ENCODE data around the gene APBA2.

Gene APBA2

GRCh38 chr15:29124581-29125381, 239.0 kb downstream of the APBA2 start:
- CTCF ChIA-PET: no interaction called here
- Histone ChIP-seq H3K4me1 (ENCODE audit: control insufficient read depth, insufficient read depth, low read length) (no peaks in the 10 kb centered on the region), H3K36me3 (ENCODE audit: control insufficient read depth in 2 of 2, insufficient read depth in 1 of 2, low read length in 2 of 2) (no peaks in the 10 kb centered on the region), H3K9me3 (ENCODE audit: control insufficient read depth, insufficient read depth, low read depth, low read length) (no peaks in the 10 kb centered on the region), H3K4me3 (ENCODE audit: low read depth, low read length) (no peak overlapping the region), H3K27ac (ENCODE audit: extremely low read depth, low read depth, low read length) (no peak overlapping the region)
- POLR2A ChIA-PET: no interaction called here
- TF ChIP-seq ZNF571 (tag by site-specific recombination; IDR thresholded peaks at IDR 0.05) (no peak), ZNF18 (tag by site-specific recombination; IDR thresholded peaks at IDR 0.05) (no peak), ZSCAN23 (tag by site-specific recombination; IDR thresholded peaks at IDR 0.05) (no peak), HOXA7 (CRISPR knock-in tag; IDR thresholded peaks at IDR 0.05; ENCODE audit: borderline replicate concordance) (no peak), SCRT1 (tag by site-specific recombination; IDR thresholded peaks at IDR 0.05; ENCODE audit: borderline replicate concordance) (no peak), ZBTB7A (tag by site-specific recombination; IDR thresholded peaks at IDR 0.05; ENCODE audit: low read depth) (no peak), ZNF548 (tag by site-specific recombination; IDR thresholded peaks at IDR 0.05) (no peak)

DNA sequence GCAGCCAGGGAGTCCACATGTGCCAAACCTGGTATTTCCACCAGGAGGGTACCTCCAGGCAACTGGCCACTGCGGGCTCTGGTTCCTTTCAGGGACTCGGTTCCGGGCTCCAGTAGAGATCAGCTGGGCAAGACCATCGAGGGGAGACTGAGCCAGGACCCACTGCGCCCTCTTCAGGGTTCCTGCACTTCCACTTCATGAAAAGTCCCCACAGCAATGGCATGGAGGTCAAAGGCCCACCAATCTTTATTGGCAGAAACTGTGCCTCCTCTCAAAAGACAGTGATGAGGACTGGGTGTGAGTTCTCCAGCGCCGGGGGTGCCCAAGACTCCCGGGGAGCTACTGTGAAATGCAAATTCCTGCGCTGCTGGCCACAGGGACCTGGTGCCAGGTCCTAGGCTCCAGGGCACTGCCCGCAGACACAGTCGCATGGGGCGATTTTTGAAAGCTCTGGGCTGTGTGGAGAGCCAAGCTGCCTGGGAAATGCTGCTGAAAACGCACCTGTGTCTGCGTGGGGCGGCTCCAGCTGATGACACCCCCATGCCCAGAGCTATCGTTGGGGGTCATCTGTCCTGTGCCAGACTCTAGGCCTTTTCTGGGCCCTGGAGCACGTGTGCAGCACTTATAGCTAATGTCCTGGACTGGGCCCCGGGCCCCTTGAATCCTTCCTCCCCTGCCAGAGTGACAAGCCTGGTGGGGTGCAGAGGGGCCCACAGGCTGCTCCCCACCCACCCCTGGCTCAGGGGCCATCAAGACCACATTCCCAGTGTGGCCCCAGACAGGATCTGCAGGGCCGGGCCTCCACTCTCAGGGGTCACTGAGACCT, 239.8 kb downstream of the APBA2 start:
- Histone ChIP-seq H3K4me1 (ENCODE audit: control insufficient read depth, insufficient read depth, low read length) (no peaks in the 10 kb centered on the region), H3K27ac (ENCODE audit: extremely low read depth, low read depth, low read length) (no peak overlapping the region), H3K9me3 (ENCODE audit: control insufficient read depth, insufficient read depth, low read depth, low read length) (no peaks in the 10 kb centered on the region), H3K4me3 (ENCODE audit: low read depth, low read length) (no peak overlapping the region), H3K36me3 (ENCODE audit: control insufficient read depth in 2 of 2, insufficient read depth in 1 of 2, low read length in 2 of 2) (no peaks in the 10 kb centered on the region)
- TF ChIP-seq ZNF155 (tag by site-specific recombination; IDR thresholded peaks at IDR 0.05) (no peak), ZNF426 (tag by site-specific recombination; IDR thresholded peaks at IDR 0.05) (no peak), ZNF114 (tag by site-specific recombination; IDR thresholded peaks at IDR 0.05) (no peak), REST (tag by site-specific recombination; IDR thresholded peaks at IDR 0.05) (no peak), REPIN1 (tag by site-specific recombination; IDR thresholded peaks at IDR 0.05; ENCODE audit: low read depth) (no peak), GLI4 (tag by site-specific recombination; IDR thresholded peaks at IDR 0.05) (no peak), ZFP41 (tag by site-specific recombination; IDR thresholded peaks at IDR 0.05; ENCODE audit: borderline replicate concordance) (no peak), ZNF623 (tag by site-specific recombination; IDR thresholded peaks at IDR 0.05) (no peak), ZNF19 (tag by site-specific recombination; IDR thresholded peaks at IDR 0.05; ENCODE audit: low read depth) (no peak)
- TF ChIP-seq, protein P1, sequence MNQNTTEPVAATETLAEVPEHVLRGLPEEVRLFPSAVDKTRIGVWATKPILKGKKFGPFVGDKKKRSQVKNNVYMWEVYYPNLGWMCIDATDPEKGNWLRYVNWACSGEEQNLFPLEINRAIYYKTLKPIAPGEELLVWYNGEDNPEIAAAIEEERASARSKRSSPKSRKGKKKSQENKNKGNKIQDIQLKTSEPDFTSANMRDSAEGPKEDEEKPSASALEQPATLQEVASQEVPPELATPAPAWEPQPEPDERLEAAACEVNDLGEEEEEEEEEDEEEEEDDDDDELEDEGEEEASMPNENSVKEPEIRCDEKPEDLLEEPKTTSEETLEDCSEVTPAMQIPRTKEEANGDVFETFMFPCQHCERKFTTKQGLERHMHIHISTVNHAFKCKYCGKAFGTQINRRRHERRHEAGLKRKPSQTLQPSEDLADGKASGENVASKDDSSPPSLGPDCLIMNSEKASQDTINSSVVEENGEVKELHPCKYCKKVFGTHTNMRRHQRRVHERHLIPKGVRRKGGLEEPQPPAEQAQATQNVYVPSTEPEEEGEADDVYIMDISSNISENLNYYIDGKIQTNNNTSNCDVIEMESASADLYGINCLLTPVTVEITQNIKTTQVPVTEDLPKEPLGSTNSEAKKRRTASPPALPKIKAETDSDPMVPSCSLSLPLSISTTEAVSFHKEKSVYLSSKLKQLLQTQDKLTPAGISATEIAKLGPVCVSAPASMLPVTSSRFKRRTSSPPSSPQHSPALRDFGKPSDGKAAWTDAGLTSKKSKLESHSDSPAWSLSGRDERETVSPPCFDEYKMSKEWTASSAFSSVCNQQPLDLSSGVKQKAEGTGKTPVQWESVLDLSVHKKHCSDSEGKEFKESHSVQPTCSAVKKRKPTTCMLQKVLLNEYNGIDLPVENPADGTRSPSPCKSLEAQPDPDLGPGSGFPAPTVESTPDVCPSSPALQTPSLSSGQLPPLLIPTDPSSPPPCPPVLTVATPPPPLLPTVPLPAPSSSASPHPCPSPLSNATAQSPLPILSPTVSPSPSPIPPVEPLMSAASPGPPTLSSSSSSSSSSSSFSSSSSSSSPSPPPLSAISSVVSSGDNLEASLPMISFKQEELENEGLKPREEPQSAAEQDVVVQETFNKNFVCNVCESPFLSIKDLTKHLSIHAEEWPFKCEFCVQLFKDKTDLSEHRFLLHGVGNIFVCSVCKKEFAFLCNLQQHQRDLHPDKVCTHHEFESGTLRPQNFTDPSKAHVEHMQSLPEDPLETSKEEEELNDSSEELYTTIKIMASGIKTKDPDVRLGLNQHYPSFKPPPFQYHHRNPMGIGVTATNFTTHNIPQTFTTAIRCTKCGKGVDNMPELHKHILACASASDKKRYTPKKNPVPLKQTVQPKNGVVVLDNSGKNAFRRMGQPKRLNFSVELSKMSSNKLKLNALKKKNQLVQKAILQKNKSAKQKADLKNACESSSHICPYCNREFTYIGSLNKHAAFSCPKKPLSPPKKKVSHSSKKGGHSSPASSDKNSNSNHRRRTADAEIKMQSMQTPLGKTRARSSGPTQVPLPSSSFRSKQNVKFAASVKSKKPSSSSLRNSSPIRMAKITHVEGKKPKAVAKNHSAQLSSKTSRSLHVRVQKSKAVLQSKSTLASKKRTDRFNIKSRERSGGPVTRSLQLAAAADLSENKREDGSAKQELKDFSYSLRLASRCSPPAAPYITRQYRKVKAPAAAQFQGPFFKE (tag by site-specific recombination; IDR thresholded peaks at IDR 0.05; ENCODE audit: borderline replicate concordance): no peak
- ChIA-PET POLR2A (no interaction called here), CTCF (interaction anchor here (1.4 kb wide), 1 partner anchor 14 kb away, joined by 3 read pairs; no protein-coding TSS in a partner anchor)
